ENCODE data around the gene SMIM44.
"Not testable (repeated sequence)": the region's sequence is repeated elsewhere in the genome, so short reads cannot be mapped to it uniquely, and the experiment has no call there.

The SMIM44 gene

DNA sequence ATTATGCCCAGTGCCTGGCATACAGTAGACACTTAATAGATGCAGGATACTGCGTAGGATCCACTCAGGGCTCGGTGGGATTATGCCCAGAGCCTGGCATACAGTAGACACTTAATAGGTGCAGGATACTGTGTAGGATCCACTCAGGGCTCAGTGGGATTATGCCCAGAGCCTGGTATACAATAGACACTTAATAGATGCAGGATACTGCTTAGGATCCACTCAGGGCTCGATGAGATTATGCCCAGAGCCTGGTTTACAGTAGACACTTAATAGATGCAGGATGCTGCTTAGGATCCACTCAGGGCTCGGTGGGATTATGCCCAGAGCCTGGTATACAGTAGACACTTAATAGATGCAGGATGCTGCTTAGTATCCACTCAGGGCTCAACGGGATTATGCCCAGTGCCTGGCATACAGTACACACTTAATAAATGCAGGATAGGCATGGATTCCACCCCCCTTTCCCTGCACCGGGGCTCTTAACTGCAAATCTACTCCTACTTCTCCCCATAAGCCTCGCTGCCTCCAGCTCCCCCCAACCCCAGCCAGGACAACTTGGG lies 27.8 kb downstream of the SMIM44 start:
- Histone ChIP-seq H4K20me1 (ENCODE audit: low read depth, low read length) (no peaks in the 10 kb centered on the region), H3K27ac (ENCODE audit: low read depth, low read length) (no peak overlapping the region), H2AFZ (ENCODE audit: low read depth, low read length, severe bottlenecking) (no peak overlapping the region), H3K27me3 (ENCODE audit: low read length) (no peaks in the 10 kb centered on the region), H3K4me2 (ENCODE audit: low read depth, low read length, poor library complexity, severe bottlenecking) (no peak overlapping the region), H3K9me3 (ENCODE audit: insufficient read depth, low read length) (no peaks in the 10 kb centered on the region), H3K79me2 (ENCODE audit: insufficient read depth, low read length) (no peaks in the 10 kb centered on the region), H3K36me3 (ENCODE audit: low read length) (no peaks in the 10 kb centered on the region), H3K4me3 (ENCODE audit: insufficient read depth, low read length, poor library complexity, severe bottlenecking) (no peak overlapping the region), H3K9me2 (replicated peaks; ENCODE audit: insufficient read depth, low read length) (no peaks in the 10 kb centered on the region), H3K9ac (ENCODE audit: low read length) (no peak overlapping the region), H3F3A (ENCODE audit: insufficient read depth) (no peaks in the 10 kb centered on the region)
- TF ChIP-seq EZH2phosphoT487 (conservative IDR thresholded peaks at IDR 0.05; ENCODE audit: low read length) = no peak
- TF ChIP-seq, protein P1, sequence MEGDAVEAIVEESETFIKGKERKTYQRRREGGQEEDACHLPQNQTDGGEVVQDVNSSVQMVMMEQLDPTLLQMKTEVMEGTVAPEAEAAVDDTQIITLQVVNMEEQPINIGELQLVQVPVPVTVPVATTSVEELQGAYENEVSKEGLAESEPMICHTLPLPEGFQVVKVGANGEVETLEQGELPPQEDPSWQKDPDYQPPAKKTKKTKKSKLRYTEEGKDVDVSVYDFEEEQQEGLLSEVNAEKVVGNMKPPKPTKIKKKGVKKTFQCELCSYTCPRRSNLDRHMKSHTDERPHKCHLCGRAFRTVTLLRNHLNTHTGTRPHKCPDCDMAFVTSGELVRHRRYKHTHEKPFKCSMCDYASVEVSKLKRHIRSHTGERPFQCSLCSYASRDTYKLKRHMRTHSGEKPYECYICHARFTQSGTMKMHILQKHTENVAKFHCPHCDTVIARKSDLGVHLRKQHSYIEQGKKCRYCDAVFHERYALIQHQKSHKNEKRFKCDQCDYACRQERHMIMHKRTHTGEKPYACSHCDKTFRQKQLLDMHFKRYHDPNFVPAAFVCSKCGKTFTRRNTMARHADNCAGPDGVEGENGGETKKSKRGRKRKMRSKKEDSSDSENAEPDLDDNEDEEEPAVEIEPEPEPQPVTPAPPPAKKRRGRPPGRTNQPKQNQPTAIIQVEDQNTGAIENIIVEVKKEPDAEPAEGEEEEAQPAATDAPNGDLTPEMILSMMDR (IDR thresholded peaks at IDR 0.05; ENCODE audit: insufficient read depth, low read length, poor library complexity, severe bottlenecking) = no peak

DNA sequence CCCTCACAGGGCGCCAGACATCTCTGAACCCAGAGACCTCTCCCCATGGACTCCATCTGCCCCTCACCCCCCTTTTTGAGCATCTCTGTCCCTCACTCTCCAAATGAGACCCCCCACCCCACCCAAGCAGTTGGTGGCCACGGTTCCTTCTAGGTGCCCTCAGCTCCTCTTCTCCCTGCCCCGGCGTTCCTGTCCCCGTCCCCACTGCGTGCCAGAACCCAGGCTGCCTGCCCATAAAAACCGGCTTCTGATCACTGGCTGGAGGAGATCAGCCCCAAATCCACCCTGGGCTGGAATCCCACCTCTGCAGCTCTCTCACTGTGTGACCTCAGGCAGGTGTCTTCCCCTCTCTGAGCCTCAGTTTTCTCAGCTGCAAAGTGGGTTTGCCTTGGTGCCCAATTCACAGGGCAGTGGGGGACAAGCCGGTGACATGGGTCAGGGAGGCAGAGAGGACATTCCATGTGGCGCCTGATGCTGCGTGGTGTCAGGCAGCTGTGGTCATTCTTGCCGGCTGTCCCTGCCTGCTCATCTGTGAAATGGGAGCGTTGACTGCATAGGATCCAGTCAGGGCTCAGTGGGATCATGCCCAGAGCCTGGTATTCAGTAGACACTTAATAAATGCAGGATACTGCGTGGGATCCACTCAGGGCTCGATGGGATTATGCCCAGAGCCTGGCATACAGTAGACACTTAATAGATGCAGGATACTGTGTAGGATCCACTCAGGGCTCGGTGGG lies 28.4 kb downstream of the SMIM44 start:
- Histone ChIP-seq H3K9me3 (ENCODE audit: insufficient read depth, low read length) (no peaks in the 10 kb centered on the region), H3K27ac (ENCODE audit: low read depth, low read length) (no peak overlapping the region), H3K9me2 (replicated peaks; ENCODE audit: insufficient read depth, low read length) (no peaks in the 10 kb centered on the region), H3K36me3 (ENCODE audit: low read length) (no peaks in the 10 kb centered on the region), H3F3A (ENCODE audit: insufficient read depth) (no peaks in the 10 kb centered on the region), H3K9ac (ENCODE audit: low read length) (no peak overlapping the region), H4K20me1 (ENCODE audit: low read depth, low read length) (no peaks in the 10 kb centered on the region), H3K4me3 (ENCODE audit: insufficient read depth, low read length, poor library complexity, severe bottlenecking) (no peak overlapping the region), H3K27me3 (ENCODE audit: low read length) (no peaks in the 10 kb centered on the region), H3K4me2 (ENCODE audit: low read depth, low read length, poor library complexity, severe bottlenecking) (no peak overlapping the region), H2AFZ (ENCODE audit: low read depth, low read length, severe bottlenecking) (no peak overlapping the region), H3K79me2 (ENCODE audit: insufficient read depth, low read length) (no peaks in the 10 kb centered on the region)
- TF ChIP-seq EZH2phosphoT487 (conservative IDR thresholded peaks at IDR 0.05; ENCODE audit: low read length) = no peak
- TF ChIP-seq, protein P1 (IDR thresholded peaks at IDR 0.05; ENCODE audit: insufficient read depth, low read length, poor library complexity, severe bottlenecking) = no peak

DNA sequence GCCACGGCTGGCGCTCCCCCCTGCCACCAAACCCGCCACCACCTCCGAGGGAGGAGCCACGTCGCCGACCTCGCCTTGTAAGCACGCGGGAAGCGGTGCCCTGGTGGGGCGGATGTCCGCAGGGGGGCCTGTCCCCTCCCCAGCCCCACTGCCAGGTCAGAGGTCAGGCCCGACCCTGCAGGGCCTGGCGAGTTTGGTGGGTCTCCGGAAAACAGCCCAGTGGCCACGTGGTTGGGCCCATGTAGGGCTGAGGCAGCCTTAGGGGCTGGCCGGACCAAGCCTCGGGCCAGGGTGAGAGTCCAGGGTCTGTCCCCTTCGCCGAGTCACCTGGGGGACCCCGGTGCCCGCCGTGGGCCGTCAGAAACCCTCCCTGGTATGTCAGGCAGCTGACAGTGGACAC lies 29.4 kb downstream of the SMIM44 start:
- no peaks in the 10 kb centered on the region for H4K20me1 ChIP-seq (ENCODE audit: low read depth, low read length)
- no peak overlapping the region for H3K9ac ChIP-seq (ENCODE audit: low read length)
- no peaks in the 10 kb centered on the region for H3K27me3 ChIP-seq (ENCODE audit: low read length)
- no peak overlapping the region for H3K4me2 ChIP-seq (ENCODE audit: low read depth, low read length, poor library complexity, severe bottlenecking)
- no peaks in the 10 kb centered on the region for H3K9me3 ChIP-seq (ENCODE audit: insufficient read depth, low read length)
- TF ChIP-seq EZH2phosphoT487 (conservative IDR thresholded peaks at IDR 0.05; ENCODE audit: low read length) = no peak
- TF ChIP-seq, protein P1 (IDR thresholded peaks at IDR 0.05; ENCODE audit: insufficient read depth, low read length, poor library complexity, severe bottlenecking) = no peak
- no peaks in the 10 kb centered on the region for H3K9me2 ChIP-seq (replicated peaks; ENCODE audit: insufficient read depth, low read length)
- H2AFZ ChIP-seq (ENCODE audit: low read depth, low read length, severe bottlenecking) = no peak overlapping the region
- no peaks in the 10 kb centered on the region for H3F3A ChIP-seq (ENCODE audit: insufficient read depth)
- no peak overlapping the region for H3K27ac ChIP-seq (ENCODE audit: low read depth, low read length)
- H3K4me3 ChIP-seq (ENCODE audit: insufficient read depth, low read length, poor library complexity, severe bottlenecking) = no peak overlapping the region
- no peaks in the 10 kb centered on the region for H3K79me2 ChIP-seq (ENCODE audit: insufficient read depth, low read length)
- H3K36me3 ChIP-seq (ENCODE audit: low read length) = no peaks in the 10 kb centered on the region

DNA sequence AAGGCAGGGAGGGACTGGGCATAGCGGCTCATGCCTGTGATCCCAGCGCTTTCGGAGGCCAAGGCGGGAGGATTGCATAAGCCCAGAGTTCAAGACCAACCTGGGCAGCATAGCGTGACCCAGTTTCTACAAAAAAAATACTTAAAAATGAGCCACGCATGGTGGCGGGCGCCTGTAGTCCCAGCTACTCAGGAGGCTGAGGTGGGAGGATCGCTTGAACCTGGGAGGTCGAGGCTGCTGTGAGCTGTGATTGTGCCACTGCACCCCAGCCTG lies 30.4 kb downstream of the SMIM44 start:
- not testable (repeated sequence) for H3K9ac ChIP-seq (ENCODE audit: low read length); H4K20me1 ChIP-seq (ENCODE audit: low read depth, low read length); H3K27ac ChIP-seq (ENCODE audit: low read depth, low read length); H3K36me3 ChIP-seq (ENCODE audit: low read length); H2AFZ ChIP-seq (ENCODE audit: low read depth, low read length, severe bottlenecking); H3F3A ChIP-seq (ENCODE audit: insufficient read depth); H3K9me3 ChIP-seq (ENCODE audit: insufficient read depth, low read length); H3K9me2 ChIP-seq (replicated peaks; ENCODE audit: insufficient read depth, low read length); H3K4me3 ChIP-seq (ENCODE audit: insufficient read depth, low read length, poor library complexity, severe bottlenecking); H3K4me2 ChIP-seq (ENCODE audit: low read depth, low read length, poor library complexity, severe bottlenecking); H3K27me3 ChIP-seq (ENCODE audit: low read length); H3K79me2 ChIP-seq (ENCODE audit: insufficient read depth, low read length)
